Activated CD4-positive, alpha-beta T cell treated with anti-CD3 and anti-CD28 coated beads, Interleukin-2, amount 50 U/mL, for 24 hours (primary cell): ENCODE data around the gene ADAMTS8.

Experiments
- DNase-seq, 2 donors: peaks; one replicate each; pipeline ENCODE4 v3.0.0-alpha.2; 2020; ENCODE audit warnings: low read depth in 1 of 2, low spot score in 1 of 2

Gene ADAMTS8, protein sequence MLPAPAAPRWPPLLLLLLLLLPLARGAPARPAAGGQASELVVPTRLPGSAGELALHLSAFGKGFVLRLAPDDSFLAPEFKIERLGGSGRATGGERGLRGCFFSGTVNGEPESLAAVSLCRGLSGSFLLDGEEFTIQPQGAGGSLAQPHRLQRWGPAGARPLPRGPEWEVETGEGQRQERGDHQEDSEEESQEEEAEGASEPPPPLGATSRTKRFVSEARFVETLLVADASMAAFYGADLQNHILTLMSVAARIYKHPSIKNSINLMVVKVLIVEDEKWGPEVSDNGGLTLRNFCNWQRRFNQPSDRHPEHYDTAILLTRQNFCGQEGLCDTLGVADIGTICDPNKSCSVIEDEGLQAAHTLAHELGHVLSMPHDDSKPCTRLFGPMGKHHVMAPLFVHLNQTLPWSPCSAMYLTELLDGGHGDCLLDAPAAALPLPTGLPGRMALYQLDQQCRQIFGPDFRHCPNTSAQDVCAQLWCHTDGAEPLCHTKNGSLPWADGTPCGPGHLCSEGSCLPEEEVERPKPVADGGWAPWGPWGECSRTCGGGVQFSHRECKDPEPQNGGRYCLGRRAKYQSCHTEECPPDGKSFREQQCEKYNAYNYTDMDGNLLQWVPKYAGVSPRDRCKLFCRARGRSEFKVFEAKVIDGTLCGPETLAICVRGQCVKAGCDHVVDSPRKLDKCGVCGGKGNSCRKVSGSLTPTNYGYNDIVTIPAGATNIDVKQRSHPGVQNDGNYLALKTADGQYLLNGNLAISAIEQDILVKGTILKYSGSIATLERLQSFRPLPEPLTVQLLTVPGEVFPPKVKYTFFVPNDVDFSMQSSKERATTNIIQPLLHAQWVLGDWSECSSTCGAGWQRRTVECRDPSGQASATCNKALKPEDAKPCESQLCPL

GRCh38 chr11:130428316-130429119 lies at the start of gene ADAMTS8:
Gene ADAMTS8, minus strand, starts transcription at chr11:130428609. Its CDS starts 323 bp downstream, at chr11:130428286.
- no peak for DNase-seq

DNA sequence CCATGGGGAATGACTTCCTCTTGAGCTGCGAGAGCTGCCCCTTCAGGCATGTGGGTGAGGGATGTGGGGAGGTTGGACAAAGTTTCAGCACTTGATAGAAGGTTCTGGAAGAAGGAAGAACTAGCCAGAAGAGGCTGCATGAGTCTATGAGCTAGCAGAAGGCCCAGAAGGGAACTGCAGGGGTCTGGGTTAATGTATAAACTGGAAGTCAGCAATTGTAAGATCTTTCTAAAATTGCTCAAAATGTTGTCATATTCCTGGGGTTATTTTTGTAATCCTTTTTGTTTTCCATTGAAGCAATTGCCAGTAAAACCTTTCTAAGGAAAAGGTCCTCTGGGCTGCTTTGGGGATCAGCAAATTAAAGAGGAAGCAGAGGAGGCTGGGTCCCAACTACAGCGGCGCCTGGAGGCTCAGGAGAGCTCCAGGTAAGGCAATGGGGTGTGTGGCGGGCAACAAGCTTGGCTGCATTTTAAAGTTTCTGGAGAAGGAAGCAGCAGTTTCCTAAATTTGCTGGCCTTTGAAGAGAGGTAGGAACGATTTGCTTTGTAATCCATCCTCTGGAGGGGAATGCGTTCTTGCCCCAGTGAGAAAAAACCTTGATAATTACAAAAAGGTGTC lies 49.3 kb upstream of the ADAMTS8 start:
- no peak for DNase-seq

GRCh38 chr11:130476922-130477491 lies 48.6 kb upstream of the ADAMTS8 start:
- no peak for DNase-seq

DNA sequence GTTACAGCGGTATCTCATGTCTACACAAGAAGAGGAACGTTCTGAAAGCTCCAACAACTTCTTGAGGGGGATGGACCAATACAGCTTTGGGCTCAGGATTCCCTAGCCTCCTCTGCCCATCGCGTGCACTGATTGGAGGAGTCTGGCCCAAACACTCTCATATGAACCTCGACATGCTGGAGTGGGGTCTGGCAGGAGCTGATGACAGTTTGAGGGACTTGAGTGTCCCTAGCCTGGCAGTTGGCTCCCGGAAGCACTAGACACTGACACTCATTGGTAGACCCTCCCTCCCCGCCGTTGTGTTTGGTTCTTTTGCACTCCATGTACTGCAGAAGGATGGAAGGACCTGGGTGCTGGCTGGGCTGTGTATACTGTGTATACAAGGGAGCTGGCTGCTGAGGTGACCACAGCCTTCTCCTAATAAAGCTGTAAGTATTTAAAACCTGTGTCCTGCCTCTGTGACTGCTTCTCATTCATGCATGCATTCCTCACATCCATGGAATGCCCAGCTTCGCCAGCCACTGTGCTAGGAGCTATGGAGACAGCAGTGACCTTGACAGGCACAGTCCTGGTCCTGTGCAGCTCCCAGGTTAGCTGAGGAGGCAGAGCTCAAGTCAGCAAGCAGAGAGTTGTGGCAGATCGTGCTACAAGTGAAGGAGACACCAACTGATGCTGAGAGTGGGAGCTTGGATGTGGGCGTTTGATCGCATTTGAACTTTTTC lies 48.0 kb upstream of the ADAMTS8 start:
- DNase-seq, result no peak

GRCh38 chr11:130475426-130476053 lies 47.1 kb upstream of the ADAMTS8 start:
- no peak for DNase-seq

DNA sequence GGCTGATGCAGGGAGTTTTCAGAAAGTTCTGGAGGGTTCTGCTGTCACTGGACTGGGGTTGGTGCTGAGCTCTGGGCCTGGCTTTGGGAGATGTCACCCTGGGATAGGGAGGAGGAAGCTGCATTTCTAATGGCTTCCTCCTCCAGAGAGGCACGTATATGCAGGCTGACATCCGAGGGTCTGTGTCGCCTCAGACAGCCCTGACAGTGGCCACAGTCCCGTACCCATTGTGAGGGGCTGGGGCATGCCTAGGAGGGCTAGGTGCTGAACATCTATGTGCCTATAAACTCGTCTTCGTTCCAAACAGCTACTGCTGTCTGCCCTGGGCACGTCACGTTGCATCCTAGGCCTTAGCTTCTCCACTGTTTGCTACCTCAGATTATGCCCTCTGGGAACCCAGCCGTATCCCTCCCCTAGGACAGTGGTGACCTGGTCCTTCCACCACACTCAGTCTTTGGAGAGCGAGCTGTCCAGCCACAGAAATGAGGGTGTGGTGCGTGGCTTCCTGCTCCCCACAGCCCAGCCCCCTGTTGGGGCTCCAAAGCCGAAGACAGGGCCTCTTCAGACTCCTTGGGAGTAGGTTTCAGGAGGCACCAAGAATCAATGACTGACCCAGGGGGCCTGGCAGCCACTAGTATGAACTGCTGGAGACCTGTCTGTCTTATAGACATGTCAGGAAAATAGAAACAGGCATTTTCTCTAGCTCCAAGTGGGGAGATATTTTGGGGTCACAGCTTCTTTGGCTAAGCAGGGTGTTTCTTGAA lies 46.4 kb upstream of the ADAMTS8 start:
- DNase-seq, result no peak

DNA sequence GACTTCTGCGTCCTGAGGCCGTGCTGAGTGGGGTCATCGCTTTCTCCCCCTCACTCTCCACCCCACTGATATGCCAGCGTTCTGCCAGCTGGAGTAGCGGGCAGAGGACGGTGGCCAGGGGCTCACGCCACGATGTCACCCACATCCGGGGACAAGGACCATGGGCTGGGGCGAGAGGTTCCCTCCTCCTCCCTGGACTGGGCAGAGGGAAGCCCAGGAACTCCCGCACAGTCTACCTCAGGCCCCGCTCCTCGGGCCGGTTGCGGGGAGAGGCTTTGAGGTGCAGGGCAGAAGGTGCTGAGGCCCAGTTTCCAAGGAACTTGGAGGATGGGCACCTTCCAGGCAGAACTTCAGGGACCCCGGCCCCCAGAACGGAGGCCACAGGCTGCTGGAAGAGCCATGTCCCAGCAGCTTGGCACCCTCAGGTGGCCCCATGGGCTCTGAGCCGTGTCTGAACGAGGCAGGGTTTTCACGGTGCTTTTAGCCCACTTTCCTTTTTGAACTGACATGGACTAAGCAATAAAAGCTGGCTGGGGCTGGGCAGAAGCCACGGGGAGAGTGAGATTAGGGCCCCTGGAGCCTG lies 45.5 kb upstream of the ADAMTS8 start:
- no peak for DNase-seq

GRCh38 chr11:130473056-130473794 lies 44.8 kb upstream of the ADAMTS8 start:
- no peak for DNase-seq

- DNase-seq, result no peak
Measured at GRCh38 chr11:130472434-130472961, 44.1 kb upstream of the ADAMTS8 start.

- DNase-seq, result no peak
Measured at GRCh38 chr11:130471731-130472433, 43.5 kb upstream of the ADAMTS8 start.

DNA sequence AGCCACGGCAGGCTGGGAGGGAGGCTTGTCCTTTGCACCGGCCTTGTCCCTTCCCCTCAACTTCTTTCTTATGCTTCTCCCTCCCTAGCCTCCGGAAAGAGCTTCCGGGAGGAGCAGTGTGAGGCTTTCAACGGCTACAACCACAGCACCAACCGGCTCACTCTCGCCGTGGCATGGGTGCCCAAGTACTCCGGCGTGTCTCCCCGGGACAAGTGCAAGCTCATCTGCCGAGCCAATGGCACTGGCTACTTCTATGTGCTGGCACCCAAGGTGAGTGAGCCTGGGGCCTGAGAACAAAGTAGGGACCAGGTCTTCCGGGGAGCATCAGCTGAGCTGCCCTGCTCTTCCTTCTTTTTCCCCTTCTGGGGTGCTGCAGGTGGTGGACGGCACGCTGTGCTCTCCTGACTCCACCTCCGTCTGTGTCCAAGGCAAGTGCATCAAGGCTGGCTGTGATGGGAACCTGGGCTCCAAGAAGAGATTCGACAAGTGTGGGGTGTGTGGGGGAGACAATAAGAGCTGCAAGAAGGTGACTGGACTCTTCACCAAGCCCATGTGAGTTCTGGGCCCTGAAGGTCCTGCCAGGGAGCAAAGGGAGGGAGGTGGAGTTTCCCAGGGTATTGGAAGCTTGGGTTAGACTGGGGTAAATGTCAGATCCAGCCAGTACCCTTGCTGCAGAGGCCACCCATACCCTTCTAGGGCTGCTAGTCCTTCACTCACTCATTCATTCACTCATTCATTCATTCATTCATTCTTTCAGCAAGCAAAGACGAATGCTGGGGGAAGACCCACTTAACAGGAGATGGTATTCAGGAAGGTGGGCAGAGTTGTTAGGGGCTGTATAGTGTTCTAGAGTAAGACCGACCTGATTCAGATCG lies 42.7 kb upstream of the ADAMTS8 start:
- DNase-seq, result no peak

- DNase-seq, result no peak
Measured at GRCh38 chr11:130469181-130469580, 40.8 kb upstream of the ADAMTS8 start.

- no peak for DNase-seq
Measured at GRCh38 chr11:130467116-130467900, 38.9 kb upstream of the ADAMTS8 start.

DNA sequence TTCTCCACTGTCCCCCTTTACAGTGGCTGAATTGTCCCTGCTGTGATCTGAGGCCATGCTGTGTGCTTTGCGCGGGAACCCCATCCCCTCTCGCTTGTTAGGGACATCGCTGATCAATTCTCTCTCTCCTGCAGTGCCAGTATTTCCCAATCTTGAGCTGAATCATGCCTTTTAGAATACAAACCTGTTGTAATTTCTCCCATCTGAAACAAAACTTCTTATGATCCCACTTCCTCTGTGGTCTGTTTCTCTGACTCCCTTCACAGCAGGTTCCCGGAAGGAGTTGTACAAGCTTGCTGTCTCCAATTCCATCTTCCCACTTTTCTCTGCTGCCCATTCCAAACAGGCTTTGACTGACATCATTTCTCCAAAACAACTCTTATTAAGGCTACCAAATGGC lies 36.9 kb upstream of the ADAMTS8 start:
- no peak for DNase-seq

DNA sequence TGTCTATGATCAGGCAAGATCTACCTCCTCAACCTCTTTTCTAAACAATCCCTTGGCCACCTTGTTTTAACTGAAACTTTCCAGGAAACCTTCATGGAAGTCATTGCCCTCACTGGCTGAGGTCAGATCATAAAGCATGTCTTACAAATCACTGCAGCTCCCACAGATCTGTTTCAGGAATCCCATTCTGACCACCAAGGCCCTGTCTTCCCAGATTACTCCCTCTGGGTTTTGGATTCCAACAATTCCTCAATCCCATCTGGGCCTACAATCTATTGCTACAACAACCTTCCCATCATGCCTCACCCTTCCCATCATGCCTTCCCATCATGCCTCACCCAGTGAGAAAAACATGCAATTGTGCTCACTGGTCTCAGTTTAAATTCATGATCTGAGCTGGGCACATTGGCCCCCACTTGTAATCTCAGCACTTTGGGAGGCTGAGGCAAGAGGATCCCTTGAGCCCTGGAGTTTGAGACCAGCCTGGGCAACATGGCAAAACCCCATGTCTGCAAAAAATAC lies 35.9 kb upstream of the ADAMTS8 start:
- no peak for DNase-seq
